ENCODE measurements around the gene SHPK. TPM values are rescaled to one million over a fixed set of nuclear protein-coding genes. Genes with fewer than 3 reads are reported as not detected.
"Not testable (repeated sequence)": the region's sequence is repeated elsewhere in the genome, so short reads cannot be mapped to it uniquely, and the experiment has no call there.

The SHPK gene
- total and polyA plus RNA-seq, 4 donors = 9.3 to 66.6 (median 17.0) TPM

DNA sequence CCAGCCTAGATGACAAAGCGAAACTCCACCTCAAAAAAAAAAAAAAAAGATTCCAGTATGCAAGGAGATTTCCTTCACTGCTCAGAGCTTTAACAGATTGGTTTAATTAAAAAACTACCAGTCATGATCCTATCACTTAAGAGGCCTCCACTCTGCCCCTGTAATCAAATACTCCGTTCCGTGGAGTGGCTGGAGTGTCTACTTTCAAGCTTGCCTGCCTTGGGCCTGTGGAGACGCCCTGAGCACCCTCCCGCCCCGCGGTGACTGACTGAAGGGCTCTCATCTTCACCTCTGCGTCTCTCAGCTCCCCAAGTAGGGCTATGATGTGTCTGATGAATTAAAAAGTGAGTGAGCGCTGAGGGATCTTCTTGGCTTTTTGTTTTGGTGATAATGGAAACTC lies 53.1 kb downstream of the SHPK start:
- Histone ChIP-seq H3K4me1 (ENCODE audit: control insufficient read depth in 4 of 4, insufficient read depth in 4 of 4, low read length in 3 of 4) (no peaks in the 10 kb centered on the region), H3K27ac (ENCODE audit: low read depth in 1 of 2, low read length in 2 of 2) (no peak overlapping the region), H3K36me3 (ENCODE audit: control insufficient read depth in 4 of 4, insufficient read depth in 3 of 4, low read depth in 1 of 4, low read length in 3 of 4) (peaks cover 16 to 58% (median 41%) of the 10 kb centered on the region in 4 donors), H3K4me3 (ENCODE audit: low read depth in 1 of 3, low read length in 3 of 3) (no peak overlapping the region), H3K27me3 (ENCODE audit: control insufficient read depth in 4 of 4, insufficient read depth in 4 of 4, low read length in 3 of 4) (no peaks in the 10 kb centered on the region), H3K9me3 (ENCODE audit: control insufficient read depth in 4 of 4, low read length in 3 of 4) (no peaks in the 10 kb centered on the region), H3K9ac (ENCODE audit: low read depth in 1 of 2, low read length in 2 of 2) (no peak overlapping the region)
- no peak for DNase-seq (ENCODE audit: low spot score)
- WGBS = 97% methylated on average over 9 of the region's 9 CpGs
- TF ChIP-seq TAF1 (conservative IDR thresholded peaks at IDR 0.05) = no peak
- TF ChIP-seq, protein P1, sequence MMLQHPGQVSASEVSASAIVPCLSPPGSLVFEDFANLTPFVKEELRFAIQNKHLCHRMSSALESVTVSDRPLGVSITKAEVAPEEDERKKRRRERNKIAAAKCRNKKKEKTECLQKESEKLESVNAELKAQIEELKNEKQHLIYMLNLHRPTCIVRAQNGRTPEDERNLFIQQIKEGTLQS (IDR thresholded peaks at IDR 0.05) = no peak
- TF ChIP-seq HNF4G (IDR thresholded peaks at IDR 0.05) = no peak
- TF ChIP-seq GABPA (IDR thresholded peaks at IDR 0.05 in 1 of 2, conservative IDR thresholded peaks at IDR 0.05 in 1 of 2) = no peak
- TF ChIP-seq NR2F2 (IDR thresholded peaks at IDR 0.05) = no peak
- TF ChIP-seq, protein P2, sequence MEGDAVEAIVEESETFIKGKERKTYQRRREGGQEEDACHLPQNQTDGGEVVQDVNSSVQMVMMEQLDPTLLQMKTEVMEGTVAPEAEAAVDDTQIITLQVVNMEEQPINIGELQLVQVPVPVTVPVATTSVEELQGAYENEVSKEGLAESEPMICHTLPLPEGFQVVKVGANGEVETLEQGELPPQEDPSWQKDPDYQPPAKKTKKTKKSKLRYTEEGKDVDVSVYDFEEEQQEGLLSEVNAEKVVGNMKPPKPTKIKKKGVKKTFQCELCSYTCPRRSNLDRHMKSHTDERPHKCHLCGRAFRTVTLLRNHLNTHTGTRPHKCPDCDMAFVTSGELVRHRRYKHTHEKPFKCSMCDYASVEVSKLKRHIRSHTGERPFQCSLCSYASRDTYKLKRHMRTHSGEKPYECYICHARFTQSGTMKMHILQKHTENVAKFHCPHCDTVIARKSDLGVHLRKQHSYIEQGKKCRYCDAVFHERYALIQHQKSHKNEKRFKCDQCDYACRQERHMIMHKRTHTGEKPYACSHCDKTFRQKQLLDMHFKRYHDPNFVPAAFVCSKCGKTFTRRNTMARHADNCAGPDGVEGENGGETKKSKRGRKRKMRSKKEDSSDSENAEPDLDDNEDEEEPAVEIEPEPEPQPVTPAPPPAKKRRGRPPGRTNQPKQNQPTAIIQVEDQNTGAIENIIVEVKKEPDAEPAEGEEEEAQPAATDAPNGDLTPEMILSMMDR (IDR thresholded peaks at IDR 0.05; ENCODE audit: low read depth, low read length, missing input control) = no peak
- TF ChIP-seq FOXA2 (IDR thresholded peaks at IDR 0.05) = no peak
- TF ChIP-seq, protein P3, sequence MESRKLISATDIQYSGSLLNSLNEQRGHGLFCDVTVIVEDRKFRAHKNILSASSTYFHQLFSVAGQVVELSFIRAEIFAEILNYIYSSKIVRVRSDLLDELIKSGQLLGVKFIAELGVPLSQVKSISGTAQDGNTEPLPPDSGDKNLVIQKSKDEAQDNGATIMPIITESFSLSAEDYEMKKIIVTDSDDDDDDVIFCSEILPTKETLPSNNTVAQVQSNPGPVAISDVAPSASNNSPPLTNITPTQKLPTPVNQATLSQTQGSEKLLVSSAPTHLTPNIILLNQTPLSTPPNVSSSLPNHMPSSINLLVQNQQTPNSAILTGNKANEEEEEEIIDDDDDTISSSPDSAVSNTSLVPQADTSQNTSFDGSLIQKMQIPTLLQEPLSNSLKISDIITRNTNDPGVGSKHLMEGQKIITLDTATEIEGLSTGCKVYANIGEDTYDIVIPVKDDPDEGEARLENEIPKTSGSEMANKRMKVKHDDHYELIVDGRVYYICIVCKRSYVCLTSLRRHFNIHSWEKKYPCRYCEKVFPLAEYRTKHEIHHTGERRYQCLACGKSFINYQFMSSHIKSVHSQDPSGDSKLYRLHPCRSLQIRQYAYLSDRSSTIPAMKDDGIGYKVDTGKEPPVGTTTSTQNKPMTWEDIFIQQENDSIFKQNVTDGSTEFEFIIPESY (IDR thresholded peaks at IDR 0.05) = no peak
- TF ChIP-seq, protein P4, sequence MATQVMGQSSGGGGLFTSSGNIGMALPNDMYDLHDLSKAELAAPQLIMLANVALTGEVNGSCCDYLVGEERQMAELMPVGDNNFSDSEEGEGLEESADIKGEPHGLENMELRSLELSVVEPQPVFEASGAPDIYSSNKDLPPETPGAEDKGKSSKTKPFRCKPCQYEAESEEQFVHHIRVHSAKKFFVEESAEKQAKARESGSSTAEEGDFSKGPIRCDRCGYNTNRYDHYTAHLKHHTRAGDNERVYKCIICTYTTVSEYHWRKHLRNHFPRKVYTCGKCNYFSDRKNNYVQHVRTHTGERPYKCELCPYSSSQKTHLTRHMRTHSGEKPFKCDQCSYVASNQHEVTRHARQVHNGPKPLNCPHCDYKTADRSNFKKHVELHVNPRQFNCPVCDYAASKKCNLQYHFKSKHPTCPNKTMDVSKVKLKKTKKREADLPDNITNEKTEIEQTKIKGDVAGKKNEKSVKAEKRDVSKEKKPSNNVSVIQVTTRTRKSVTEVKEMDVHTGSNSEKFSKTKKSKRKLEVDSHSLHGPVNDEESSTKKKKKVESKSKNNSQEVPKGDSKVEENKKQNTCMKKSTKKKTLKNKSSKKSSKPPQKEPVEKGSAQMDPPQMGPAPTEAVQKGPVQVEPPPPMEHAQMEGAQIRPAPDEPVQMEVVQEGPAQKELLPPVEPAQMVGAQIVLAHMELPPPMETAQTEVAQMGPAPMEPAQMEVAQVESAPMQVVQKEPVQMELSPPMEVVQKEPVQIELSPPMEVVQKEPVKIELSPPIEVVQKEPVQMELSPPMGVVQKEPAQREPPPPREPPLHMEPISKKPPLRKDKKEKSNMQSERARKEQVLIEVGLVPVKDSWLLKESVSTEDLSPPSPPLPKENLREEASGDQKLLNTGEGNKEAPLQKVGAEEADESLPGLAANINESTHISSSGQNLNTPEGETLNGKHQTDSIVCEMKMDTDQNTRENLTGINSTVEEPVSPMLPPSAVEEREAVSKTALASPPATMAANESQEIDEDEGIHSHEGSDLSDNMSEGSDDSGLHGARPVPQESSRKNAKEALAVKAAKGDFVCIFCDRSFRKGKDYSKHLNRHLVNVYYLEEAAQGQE (IDR thresholded peaks at IDR 0.05) = no peak
- no peak for TF ChIP-seq JUND (IDR thresholded peaks at IDR 0.05)
- TF ChIP-seq EGR1 (IDR thresholded peaks at IDR 0.05; ENCODE audit: low read depth in 2 of 2) = no peak
- no peak for TF ChIP-seq SP1 (IDR thresholded peaks at IDR 0.05)
- TF ChIP-seq RAD21 (IDR thresholded peaks at IDR 0.05) = no peak
- TF ChIP-seq RXRA (IDR thresholded peaks at IDR 0.05) = no peak
- no peak for TF ChIP-seq HNF4A (conservative IDR thresholded peaks at IDR 0.05)
- TF ChIP-seq YY1 (IDR thresholded peaks at IDR 0.05) = no peak
- TF ChIP-seq, protein P5, sequence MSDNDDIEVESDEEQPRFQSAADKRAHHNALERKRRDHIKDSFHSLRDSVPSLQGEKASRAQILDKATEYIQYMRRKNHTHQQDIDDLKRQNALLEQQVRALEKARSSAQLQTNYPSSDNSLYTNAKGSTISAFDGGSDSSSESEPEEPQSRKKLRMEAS (IDR thresholded peaks at IDR 0.05) = no peak

DNA sequence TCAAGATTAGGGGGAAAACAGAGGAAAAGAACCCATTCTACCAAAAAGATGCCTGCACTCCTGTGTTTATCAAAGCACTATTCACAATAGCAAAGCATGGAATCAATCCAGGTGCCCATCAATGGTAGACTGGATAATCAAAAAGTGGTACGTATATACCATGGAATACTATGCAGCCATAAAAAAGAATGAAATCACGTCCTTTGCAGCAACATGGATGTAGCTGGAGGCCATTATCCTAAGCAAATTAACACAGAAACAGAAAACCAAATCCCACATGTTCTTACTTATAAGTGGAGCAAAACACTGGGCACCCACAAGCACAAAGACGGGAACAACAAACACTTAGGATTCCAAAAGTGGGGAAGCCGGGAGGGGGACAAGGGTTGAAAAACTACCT lies 57.4 kb downstream of the SHPK start:
- H3K9ac ChIP-seq (ENCODE audit: low read depth in 1 of 2, low read length in 2 of 2); H3K4me1 ChIP-seq (ENCODE audit: control insufficient read depth in 4 of 4, insufficient read depth in 4 of 4, low read length in 3 of 4); DNase-seq (ENCODE audit: low spot score); H3K27ac ChIP-seq (ENCODE audit: low read depth in 1 of 2, low read length in 2 of 2); H3K4me3 ChIP-seq (ENCODE audit: low read depth in 1 of 3, low read length in 3 of 3); H3K27me3 ChIP-seq (ENCODE audit: control insufficient read depth in 4 of 4, insufficient read depth in 4 of 4, low read length in 3 of 4); H3K9me3 ChIP-seq (ENCODE audit: control insufficient read depth in 4 of 4, low read length in 3 of 4): not testable (repeated sequence)
- peaks cover 6 to 56% (median 29%) of the 10 kb centered on the region in 4 donors for H3K36me3 ChIP-seq (ENCODE audit: control insufficient read depth in 4 of 4, insufficient read depth in 3 of 4, low read depth in 1 of 4, low read length in 3 of 4)
- WGBS = 96% methylated on average over 4 of the region's 4 CpGs
